Gastrocnemius medialis (tissue), 4 donors: ENCODE measurements around the gene KHDRBS2. TPM values are rescaled to one million over a fixed set of nuclear protein-coding genes. Genes with fewer than 3 reads are reported as not detected.

Experiments used
- ATAC-seq, 2 donors: fragments of 150-250 bp; one replicate each; pipeline ENCODE4 v1.9.1; 2016
- DNase-seq, 2 donors: peaks; one replicate each; pipeline ENCODE4 v3.0.0-alpha.2; 2019
- H3K27ac ChIP-seq, 4 donors: fragments of 200-600 bp; sonication (generic); 1 replicate in 1 of 4; 2 replicates in 3 of 4; pipeline ENCODE4 v1.5.1; 2016 to 2018; ENCODE audit warnings: mild to moderate bottlenecking in 2 of 4, moderate library complexity in 1 of 4
- H3K27me3 ChIP-seq, 3 donors: fragments of 200-600 bp; sonication (generic) in 2 of 3; 1 replicate in 1 of 3; 2 replicates in 2 of 3; pipeline versions ENCODE4 v1.5.1 to v1.6.0; 2016 to 2019; ENCODE audit warnings: mild to moderate bottlenecking in 1 of 3, moderate library complexity in 1 of 3
- H3K36me3 ChIP-seq, 2 donors: fragments of 200-600 bp; sonication (generic) in 1 of 2; one replicate each; pipeline ENCODE4 v1.5.1; 2017 to 2018
- H3K4me1 ChIP-seq, 2 donors: fragments of 200-600 bp; sonication (generic) in 1 of 2; one replicate each; pipeline ENCODE4 v1.5.1; 2016 to 2017; ENCODE audit warnings: mild to moderate bottlenecking in 2 of 2
- H3K4me3 ChIP-seq, 4 donors: fragments of 200-600 bp; sonication (generic) in 3 of 4; 1 replicate in 1 of 4; 2 replicates in 3 of 4; pipeline ENCODE4 v1.5.1; 2016 to 2019; ENCODE audit warnings: mild to moderate bottlenecking in 2 of 4
- H3K9me3 ChIP-seq, 3 donors: fragments of 200-600 bp; sonication (generic) in 2 of 3; 1 replicate in 1 of 3; 2 replicates in 2 of 3; pipeline ENCODE4 v1.5.1; 2016 to 2019
- POLR2A ChIP-seq, 2 donors: fragments of 450-650 bp; IDR thresholded peaks; one replicate each; pipeline ENCODE4 v1.6.1; 2017; ENCODE audit warnings: antibody characterized with exemption in 2 of 2, mild to moderate bottlenecking in 2 of 2, moderate library complexity in 2 of 2
- in situ Hi-C, 4 donors: fragments of 200-750 bp; cut with MboI; loops; one replicate each; pipeline versions ENCODE4 v1.15.0 to v1.8.0; 2017; ENCODE audit warnings: low sequenced_read_pairs in 4 of 4
- intact Hi-C: fragments of 100-400 bp; cut with DNase I; formaldehyde crosslinking; loops from one replicate; pipeline ENCODE4 v1.15.1; 2023; ENCODE audit warnings: low total_unique reads
- total RNA-seq, 4 donors: library from RNA; depleted of rRNA; stranded (reverse); fragments of >200 nt; gene quantifications; one replicate each; pipeline versions ENCODE4 v1.1.0 to v1.2.3, GENCODE V29; 2016
- TF ChIP-seq, protein P1 (sequence below), 5 experiments: fragments of 450-650 bp in 3 of 5; fragments of 200-600 bp in 2 of 5; sonication (generic) in 2 of 5; IDR thresholded peaks in 4 of 5; conservative IDR thresholded peaks in 1 of 5; 1 replicate in 4 of 5; 2 replicates in 1 of 5; pipeline ENCODE4 v1.5.1; 2016 to 2019; ENCODE audit warnings: antibody characterized with exemption in 5 of 5, mild to moderate bottlenecking in 3 of 5, moderate library complexity in 3 of 5

Gene KHDRBS2
- total RNA-seq, 4 donors from 2014 or later, result 0.44 TPM; not detected in 3

DNA sequence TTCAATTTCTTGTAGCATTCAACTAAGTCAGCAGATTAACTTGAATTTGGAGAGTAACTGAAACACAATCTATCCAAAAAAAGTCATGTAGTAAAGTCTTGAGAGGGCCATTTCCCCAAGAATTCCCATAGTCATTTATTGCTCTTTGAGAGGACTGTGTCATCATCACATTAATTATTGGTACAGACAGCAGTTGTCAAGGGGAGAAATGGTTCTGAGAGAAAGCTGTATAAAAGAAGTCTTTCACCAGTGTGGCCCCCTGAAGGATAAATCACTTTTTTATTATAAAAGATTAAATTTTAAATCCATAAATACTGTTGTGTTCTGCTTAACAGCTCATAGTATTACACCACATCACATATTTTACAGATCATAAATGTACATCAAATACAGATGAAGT lies 111.5 kb downstream of the KHDRBS2 start:
- TF ChIP-seq, protein P1, sequence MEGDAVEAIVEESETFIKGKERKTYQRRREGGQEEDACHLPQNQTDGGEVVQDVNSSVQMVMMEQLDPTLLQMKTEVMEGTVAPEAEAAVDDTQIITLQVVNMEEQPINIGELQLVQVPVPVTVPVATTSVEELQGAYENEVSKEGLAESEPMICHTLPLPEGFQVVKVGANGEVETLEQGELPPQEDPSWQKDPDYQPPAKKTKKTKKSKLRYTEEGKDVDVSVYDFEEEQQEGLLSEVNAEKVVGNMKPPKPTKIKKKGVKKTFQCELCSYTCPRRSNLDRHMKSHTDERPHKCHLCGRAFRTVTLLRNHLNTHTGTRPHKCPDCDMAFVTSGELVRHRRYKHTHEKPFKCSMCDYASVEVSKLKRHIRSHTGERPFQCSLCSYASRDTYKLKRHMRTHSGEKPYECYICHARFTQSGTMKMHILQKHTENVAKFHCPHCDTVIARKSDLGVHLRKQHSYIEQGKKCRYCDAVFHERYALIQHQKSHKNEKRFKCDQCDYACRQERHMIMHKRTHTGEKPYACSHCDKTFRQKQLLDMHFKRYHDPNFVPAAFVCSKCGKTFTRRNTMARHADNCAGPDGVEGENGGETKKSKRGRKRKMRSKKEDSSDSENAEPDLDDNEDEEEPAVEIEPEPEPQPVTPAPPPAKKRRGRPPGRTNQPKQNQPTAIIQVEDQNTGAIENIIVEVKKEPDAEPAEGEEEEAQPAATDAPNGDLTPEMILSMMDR (IDR thresholded peaks at IDR 0.05 in 4 of 5, conservative IDR thresholded peaks at IDR 0.05 in 1 of 5), result no peak
- TF ChIP-seq POLR2A (IDR thresholded peaks at IDR 0.05), result no peak
- DNase-seq, result no peak
- Histone ChIP-seq H3K9me3 (no peaks in the 10 kb centered on the region), H3K4me3 (no peak overlapping the region), H3K27me3 (no peaks in the 10 kb centered on the region), H3K36me3 (no peaks in the 10 kb centered on the region), H3K4me1 (no peaks in the 10 kb centered on the region), H3K27ac (no peak overlapping the region)
- intact Hi-C loops, result no loop called here
- in situ Hi-C loops, result no loop called here
- no peak for ATAC-seq

DNA sequence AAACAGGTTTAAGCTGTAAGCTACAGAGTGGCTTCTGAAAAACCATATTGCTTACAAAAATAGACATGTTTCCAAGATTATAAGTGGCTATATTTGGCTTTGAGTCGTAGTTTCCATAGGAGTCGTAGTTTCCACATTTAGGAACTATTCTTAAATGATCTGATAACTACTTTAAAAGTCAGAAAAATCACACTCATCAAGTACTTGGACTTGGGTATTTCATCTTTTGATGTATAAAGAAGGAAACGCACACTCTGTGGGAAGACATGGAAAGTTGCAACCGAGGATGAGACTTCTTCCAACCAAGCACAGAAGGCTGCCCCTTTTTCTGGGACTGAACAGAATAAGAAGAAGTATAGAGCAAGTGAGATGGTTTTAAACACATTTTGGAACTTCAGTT lies 118.3 kb downstream of the KHDRBS2 start:
- H3K4me3 ChIP-seq, result no peak overlapping the region
- H3K36me3 ChIP-seq, result no peaks in the 10 kb centered on the region
- no peaks in the 10 kb centered on the region for H3K9me3 ChIP-seq
- DNase-seq (no peak), ATAC-seq (no peak)
- no peaks in the 10 kb centered on the region for H3K27me3 ChIP-seq
- no peak for TF ChIP-seq POLR2A (IDR thresholded peaks at IDR 0.05)
- TF ChIP-seq, protein P1 (IDR thresholded peaks at IDR 0.05 in 4 of 5, conservative IDR thresholded peaks at IDR 0.05 in 1 of 5), result no peak
- H3K27ac ChIP-seq, result no peak overlapping the region
- in situ Hi-C loops (no loop called here), intact Hi-C loops (no loop called here)
- H3K4me1 ChIP-seq, result no peaks in the 10 kb centered on the region

DNA sequence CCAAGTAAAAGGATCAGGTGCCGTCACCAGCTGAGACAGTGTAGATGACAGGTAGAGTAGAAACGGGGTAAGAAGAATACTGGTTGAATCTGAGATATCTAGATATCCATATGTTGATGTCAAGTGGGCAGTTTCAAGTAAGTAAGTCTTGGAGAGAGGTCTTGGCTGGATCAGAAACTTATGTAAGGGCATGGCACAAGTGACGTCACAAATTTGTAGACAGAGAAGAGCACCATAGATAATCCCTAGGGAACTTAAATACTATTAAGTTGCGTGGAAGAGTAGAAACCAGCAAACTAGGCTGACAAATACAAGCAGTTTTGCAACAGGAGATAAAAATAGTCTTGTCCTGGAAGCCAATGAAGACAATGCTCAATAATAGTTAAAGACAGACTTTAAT lies 123.2 kb downstream of the KHDRBS2 start:
- no peak for DNase-seq
- Histone ChIP-seq H3K4me3 (no peak overlapping the region), H3K36me3 (no peaks in the 10 kb centered on the region), H3K4me1 (no peaks in the 10 kb centered on the region), H3K27me3 (no peaks in the 10 kb centered on the region), H3K9me3 (no peaks in the 10 kb centered on the region), H3K27ac (no peak overlapping the region)
- intact Hi-C loops (no loop called here), in situ Hi-C loops (no loop called here)
- TF ChIP-seq POLR2A (IDR thresholded peaks at IDR 0.05), result no peak
- TF ChIP-seq, protein P1 (IDR thresholded peaks at IDR 0.05 in 4 of 5, conservative IDR thresholded peaks at IDR 0.05 in 1 of 5), result no peak
- ATAC-seq, result no peak

DNA sequence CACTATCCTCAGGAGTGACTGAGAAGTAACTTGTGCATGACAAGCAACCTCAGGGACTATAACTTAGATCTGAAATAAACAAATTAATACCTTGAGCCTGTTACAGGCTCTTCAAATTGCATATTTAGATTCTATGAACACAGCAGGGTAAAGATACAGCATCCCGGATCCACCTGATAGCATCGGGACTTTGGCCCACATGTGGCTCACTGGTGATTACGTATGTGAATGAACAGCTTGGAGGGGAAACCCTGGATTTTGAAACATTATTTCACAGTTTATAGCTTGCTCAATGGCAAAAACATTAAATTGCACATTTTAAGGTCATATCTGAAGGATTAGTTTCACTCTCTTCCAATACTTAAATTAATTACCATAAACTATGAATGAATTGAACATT lies 133.2 kb downstream of the KHDRBS2 start:
- DNase-seq, result no peak
- intact Hi-C loops (no loop called here), in situ Hi-C loops (no loop called here)

More for the DNA sequence above, 133.2 kb downstream of the KHDRBS2 start:
- H3K4me1 ChIP-seq, result no peaks in the 10 kb centered on the region
- no peak overlapping the region for H3K4me3 ChIP-seq
- no peaks in the 10 kb centered on the region for H3K36me3 ChIP-seq
- no peak overlapping the region for H3K27ac ChIP-seq
- TF ChIP-seq POLR2A (IDR thresholded peaks at IDR 0.05), result no peak
- TF ChIP-seq, protein P1 (IDR thresholded peaks at IDR 0.05 in 4 of 5, conservative IDR thresholded peaks at IDR 0.05 in 1 of 5), result no peak
- no peak for ATAC-seq
- no peaks in the 10 kb centered on the region for H3K27me3 ChIP-seq
- H3K9me3 ChIP-seq, result no peaks in the 10 kb centered on the region
